ENCODE data around the gene EPB41L3.
A peak's percentile ranks its signal among the peaks of the same experiment; 100 is the strongest.

EPB41L3 gene

DNA sequence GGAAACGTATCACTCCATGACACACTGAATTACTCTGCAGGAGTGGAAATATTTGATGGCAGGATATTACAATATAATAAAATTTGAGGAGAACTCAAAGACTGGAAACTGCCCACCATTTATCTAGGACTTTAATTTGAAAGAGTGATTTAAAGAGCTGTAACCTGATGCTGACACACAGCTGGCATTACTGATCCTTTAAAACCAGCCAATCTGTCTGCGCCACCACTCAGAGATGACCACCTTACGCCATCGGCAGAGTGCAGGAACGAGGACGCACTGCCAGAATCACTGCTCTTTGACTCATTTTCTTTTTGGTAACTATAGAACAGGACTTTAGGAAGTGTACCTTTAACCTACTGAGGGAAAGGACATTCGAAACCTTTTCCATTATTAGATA, 114.1 kb downstream of the EPB41L3 start:
- TF ChIP-seq, protein P1, sequence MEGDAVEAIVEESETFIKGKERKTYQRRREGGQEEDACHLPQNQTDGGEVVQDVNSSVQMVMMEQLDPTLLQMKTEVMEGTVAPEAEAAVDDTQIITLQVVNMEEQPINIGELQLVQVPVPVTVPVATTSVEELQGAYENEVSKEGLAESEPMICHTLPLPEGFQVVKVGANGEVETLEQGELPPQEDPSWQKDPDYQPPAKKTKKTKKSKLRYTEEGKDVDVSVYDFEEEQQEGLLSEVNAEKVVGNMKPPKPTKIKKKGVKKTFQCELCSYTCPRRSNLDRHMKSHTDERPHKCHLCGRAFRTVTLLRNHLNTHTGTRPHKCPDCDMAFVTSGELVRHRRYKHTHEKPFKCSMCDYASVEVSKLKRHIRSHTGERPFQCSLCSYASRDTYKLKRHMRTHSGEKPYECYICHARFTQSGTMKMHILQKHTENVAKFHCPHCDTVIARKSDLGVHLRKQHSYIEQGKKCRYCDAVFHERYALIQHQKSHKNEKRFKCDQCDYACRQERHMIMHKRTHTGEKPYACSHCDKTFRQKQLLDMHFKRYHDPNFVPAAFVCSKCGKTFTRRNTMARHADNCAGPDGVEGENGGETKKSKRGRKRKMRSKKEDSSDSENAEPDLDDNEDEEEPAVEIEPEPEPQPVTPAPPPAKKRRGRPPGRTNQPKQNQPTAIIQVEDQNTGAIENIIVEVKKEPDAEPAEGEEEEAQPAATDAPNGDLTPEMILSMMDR (IDR thresholded peaks at IDR 0.05) = no peak

- TF ChIP-seq, protein P1 (IDR thresholded peaks at IDR 0.05) = no peak
Observed at GRCh38 chr18:5425721-5426120, 118.1 kb downstream of the EPB41L3 start.

- TF ChIP-seq, protein P1 (IDR thresholded peaks at IDR 0.05) = peak; percentile 58
Observed at GRCh38 chr18:5424903-5425664, 118.7 kb downstream of the EPB41L3 start.

DNA sequence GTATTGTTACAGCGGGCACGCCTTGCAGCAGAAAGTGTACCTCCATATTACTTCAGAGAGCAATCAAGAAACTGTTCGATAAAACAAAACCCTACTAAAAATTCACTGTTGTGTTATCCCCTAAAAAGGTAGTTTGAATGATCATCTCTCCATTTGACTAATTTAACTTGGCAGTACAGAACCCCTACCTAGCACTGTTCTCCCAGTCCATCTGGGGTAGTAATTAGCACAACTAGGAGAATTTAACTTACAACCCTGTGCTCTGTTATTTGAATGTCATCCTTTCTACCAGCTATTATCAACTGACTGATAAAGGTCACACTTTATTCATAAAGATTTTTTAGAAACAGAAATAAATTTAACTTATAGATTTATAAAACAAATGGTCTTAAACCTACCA, 121.2 kb downstream of the EPB41L3 start:
- TF ChIP-seq, protein P1 (IDR thresholded peaks at IDR 0.05) = no peak

DNA sequence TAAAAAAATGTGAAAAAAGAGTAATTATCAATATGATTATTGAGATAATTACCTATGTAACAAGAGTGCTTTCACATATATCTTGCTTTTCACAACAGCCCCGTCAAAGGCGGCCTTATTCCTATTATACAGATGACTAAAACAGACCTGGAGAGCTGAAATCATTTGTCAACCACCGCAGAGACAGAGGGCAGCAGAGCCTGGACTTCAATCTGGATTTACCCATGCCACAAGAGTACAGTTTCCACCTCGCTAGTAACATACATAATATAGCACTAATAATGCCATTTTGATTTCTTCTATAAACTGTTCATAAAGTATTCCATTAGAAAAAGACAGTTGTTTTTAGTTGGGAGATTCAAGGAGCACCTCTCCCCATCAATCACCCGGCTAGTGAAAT, 121.8 kb downstream of the EPB41L3 start:
- TF ChIP-seq, protein P1 (IDR thresholded peaks at IDR 0.05) = no peak

GRCh38 chr18:5420906-5421305, 122.9 kb downstream of the EPB41L3 start:
- TF ChIP-seq, protein P1 (IDR thresholded peaks at IDR 0.05) = no peak

- TF ChIP-seq, protein P1 (IDR thresholded peaks at IDR 0.05) = no peak
Observed at GRCh38 chr18:5419601-5420000, 124.2 kb downstream of the EPB41L3 start.

GRCh38 chr18:5419030-5419429, 124.8 kb downstream of the EPB41L3 start:
- TF ChIP-seq, protein P1 (IDR thresholded peaks at IDR 0.05) = no peak

All from LNCAP (cell line).